Keratinocyte (primary cell): Measurements from ENCODE around the gene DOC2A.

Experiments
- CTCF ChIP-seq, 3 experiments: IDR thresholded peaks in 1 of 3; conservative IDR thresholded peaks in 1 of 3; optimal IDR thresholded peaks in 1 of 3; 2 replicates in 2 of 3; 3 replicates in 1 of 3; pipeline versions ENCODE3 to v1.5.1; 2011; ENCODE audit warnings: low read length in 3 of 3, mild to moderate bottlenecking in 3 of 3, moderate library complexity in 2 of 3, control low read depth in 1 of 3, inconsistent platforms in 1 of 3; ENCODE audit not compliant: insufficient read depth in 2 of 3; ENCODE audit errors: extremely low read depth in 1 of 3
- EZH2 ChIP-seq: IDR thresholded peaks from one replicate; pipeline ENCODE4 v1.6.1; 2012; ENCODE audit warnings: inconsistent platforms, mild to moderate bottlenecking, low read length, moderate library complexity

- no peak for TF ChIP-seq CTCF (optimal IDR thresholded peaks at IDR 0.05 in 1 of 3, IDR thresholded peaks at IDR 0.05 in 1 of 3, conservative IDR thresholded peaks at IDR 0.05 in 1 of 3; ENCODE audit: extremely low read depth in 1 of 3, insufficient read depth in 2 of 3, low read length in 3 of 3)
- no peak for TF ChIP-seq EZH2
Observed at GRCh38 chr16:30003670-30004423, 7.0 kb downstream of the DOC2A start.
